HG02973 (cell line): Measurements from ENCODE around the gene PTEN.

Source experiments
- ATAC-seq: cut with Tn5 transposase; IDR thresholded peaks from one replicate; pipeline ENCODE4 v1.9.1; 2021; ENCODE audit warnings: moderate library complexity; ENCODE audit not compliant: unreplicated experiment

PTEN gene

GRCh38 chr10:87961314-87961713, 97.9 kb downstream of the PTEN start:
- no peak for ATAC-seq

- no peak for ATAC-seq
These were observed 103.0 kb downstream of the PTEN start for GRCh38 chr10:87966459-87966858.

GRCh38 chr10:87973635-87974034, 110.2 kb downstream of the PTEN start:
- no peak for ATAC-seq

GRCh38 chr10:87974130-87974529, 110.7 kb downstream of the PTEN start:
- ATAC-seq = no peak

GRCh38 chr10:87974769-87975168, 111.3 kb downstream of the PTEN start:
- ATAC-seq = no peak

- ATAC-seq = no peak
These were observed 112.8 kb downstream of the PTEN start for GRCh38 chr10:87976101-87976743.

GRCh38 chr10:87978166-87978565, 114.7 kb downstream of the PTEN start:
- no peak for ATAC-seq

GRCh38 chr10:87979847-87980246, 116.4 kb downstream of the PTEN start:
- no peak for ATAC-seq

- no peak for ATAC-seq
These were observed 120.3 kb downstream of the PTEN start for GRCh38 chr10:87983716-87984115.

- ATAC-seq = no peak
These were observed 123.8 kb downstream of the PTEN start for GRCh38 chr10:87987206-87987605.

- ATAC-seq = no peak
These were observed 128.5 kb downstream of the PTEN start for GRCh38 chr10:87991946-87992345.

GRCh38 chr10:88004451-88004850, 141.0 kb downstream of the PTEN start:
- no peak for ATAC-seq

GRCh38 chr10:88006261-88006660, 142.8 kb downstream of the PTEN start:
- ATAC-seq = no peak

- ATAC-seq = no peak
These were observed 145.5 kb downstream of the PTEN start for GRCh38 chr10:88008866-88009470.

- ATAC-seq = no peak
These were observed 149.2 kb downstream of the PTEN start for GRCh38 chr10:88012641-88013040.

- ATAC-seq = no peak
These were observed 154.4 kb downstream of the PTEN start for GRCh38 chr10:88017781-88018180.

- no peak for ATAC-seq
These were observed 156.3 kb downstream of the PTEN start for GRCh38 chr10:88019753-88020152.
